ENCODE data around the gene SPTY2D1.
"Not testable (repeated sequence)": the region's sequence is repeated elsewhere in the genome, so short reads cannot be mapped to it uniquely, and the experiment has no call there.

SPTY2D1 gene

GRCh38 chr11:18611196-18611595 is 22.9 kb downstream of the SPTY2D1 start:
- in situ Hi-C loops (cut with HindIII; ENCODE audit: low pct_unique_long_range_greater_than_20kb, low sequenced_read_pairs): no loop called here
- no peak for DNase-seq (ENCODE audit: low read depth in 1 of 2, low spot score in 1 of 2)

GRCh38 chr11:18608376-18608775 is 25.8 kb downstream of the SPTY2D1 start:
- in situ Hi-C loops (cut with HindIII; ENCODE audit: low pct_unique_long_range_greater_than_20kb, low sequenced_read_pairs): no loop called here
- TF ChIP-seq JUND (IDR thresholded peaks at IDR 0.05; ENCODE audit: low read depth): no peak
- DNase-seq (ENCODE audit: low read depth in 1 of 2, low spot score in 1 of 2): no peak

More at GRCh38 chr11:18611196-18611595, 22.9 kb downstream of the SPTY2D1 start:
- TF ChIP-seq JUND (IDR thresholded peaks at IDR 0.05; ENCODE audit: low read depth): no peak

GRCh38 chr11:18600915-18601569 is 33.1 kb downstream of the SPTY2D1 start:
- DNase-seq (ENCODE audit: low read depth in 1 of 2, low spot score in 1 of 2): no peak
- no peak for TF ChIP-seq JUND (IDR thresholded peaks at IDR 0.05; ENCODE audit: low read depth)
- in situ Hi-C loops (cut with HindIII; ENCODE audit: low pct_unique_long_range_greater_than_20kb, low sequenced_read_pairs): no loop called here

- TF ChIP-seq JUND (IDR thresholded peaks at IDR 0.05; ENCODE audit: low read depth): no peak
- no peak for DNase-seq (ENCODE audit: low read depth in 1 of 2, low spot score in 1 of 2)
- in situ Hi-C loops (cut with HindIII; ENCODE audit: low pct_unique_long_range_greater_than_20kb, low sequenced_read_pairs): no loop called here
Observed at GRCh38 chr11:18599739-18600230, 34.4 kb downstream of the SPTY2D1 start, which contains the start of gene MISFA. TSS of gene MISFA (plus strand) at chr11:18599789. CDS start at chr11:18599929, 140 bp downstream.

- no peak for DNase-seq (ENCODE audit: low read depth in 1 of 2, low spot score in 1 of 2)
- no peak for TF ChIP-seq JUND (IDR thresholded peaks at IDR 0.05; ENCODE audit: low read depth)
- in situ Hi-C loops (cut with HindIII; ENCODE audit: low pct_unique_long_range_greater_than_20kb, low sequenced_read_pairs): no loop called here
Observed at GRCh38 chr11:18594999-18595749, 39.0 kb downstream of the SPTY2D1 start.

- in situ Hi-C loops (cut with HindIII; ENCODE audit: low pct_unique_long_range_greater_than_20kb, low sequenced_read_pairs); DNase-seq (ENCODE audit: low read depth in 1 of 2, low spot score in 1 of 2): not testable (repeated sequence)
Observed at GRCh38 chr11:18594088-18594487, 40.1 kb downstream of the SPTY2D1 start.

- DNase-seq (ENCODE audit: low read depth in 1 of 2, low spot score in 1 of 2): no peak
- in situ Hi-C loops (cut with HindIII; ENCODE audit: low pct_unique_long_range_greater_than_20kb, low sequenced_read_pairs): no loop called here
- no peak for TF ChIP-seq JUND (IDR thresholded peaks at IDR 0.05; ENCODE audit: low read depth)
Observed at GRCh38 chr11:18590571-18590970, 43.6 kb downstream of the SPTY2D1 start.

- peak; percentile 78 to 90 for DNase-seq (ENCODE audit: low read depth in 1 of 2, low spot score in 1 of 2)
- TF ChIP-seq JUND (IDR thresholded peaks at IDR 0.05; ENCODE audit: low read depth): no peak
- in situ Hi-C loops (cut with HindIII; ENCODE audit: low pct_unique_long_range_greater_than_20kb, low sequenced_read_pairs): no loop called here
Observed at GRCh38 chr11:18588297-18589252, 45.6 kb downstream of the SPTY2D1 start, which contains the start of gene UEVLD. TSS of gene UEVLD (minus strand) at chr11:18588734. CDS start at chr11:18588654, 80 bp downstream.

GRCh38 chr11:18581825-18582224 is 52.3 kb downstream of the SPTY2D1 start:
- in situ Hi-C loops (cut with HindIII; ENCODE audit: low pct_unique_long_range_greater_than_20kb, low sequenced_read_pairs): no loop called here
- TF ChIP-seq JUND (IDR thresholded peaks at IDR 0.05; ENCODE audit: low read depth): no peak
- DNase-seq (ENCODE audit: low read depth in 1 of 2, low spot score in 1 of 2): no peak

- no peak for DNase-seq (ENCODE audit: low read depth in 1 of 2, low spot score in 1 of 2)
- TF ChIP-seq JUND (IDR thresholded peaks at IDR 0.05; ENCODE audit: low read depth): no peak
- in situ Hi-C loops (cut with HindIII; ENCODE audit: low pct_unique_long_range_greater_than_20kb, low sequenced_read_pairs): no loop called here
Observed at GRCh38 chr11:18580113-18580766, 53.9 kb downstream of the SPTY2D1 start.

GRCh38 chr11:18578975-18579598 is 55.1 kb downstream of the SPTY2D1 start:
- DNase-seq (ENCODE audit: low read depth in 1 of 2, low spot score in 1 of 2): peak in 1 of 2 experiments; percentile 91
- in situ Hi-C loops (cut with HindIII; ENCODE audit: low pct_unique_long_range_greater_than_20kb, low sequenced_read_pairs): no loop called here
- TF ChIP-seq JUND (IDR thresholded peaks at IDR 0.05; ENCODE audit: low read depth): peak; percentile 57; the same call in 1 of the 2 replicates
